Gastrocnemius medialis (tissue), 4 donors: ENCODE data around the gene RNU1-1.
"Not testable (repeated sequence)": the region's sequence is repeated elsewhere in the genome, so short reads cannot be mapped to it uniquely, and the experiment has no call there.

Experiments
- CTCF ChIP-seq, 5 experiments: fragments of 450-650 bp in 3 of 5; fragments of 200-600 bp in 2 of 5; sonication (generic) in 2 of 5; IDR thresholded peaks in 4 of 5; conservative IDR thresholded peaks in 1 of 5; 1 replicate in 4 of 5; 2 replicates in 1 of 5; pipeline ENCODE4 v1.5.1; 2016 to 2019; ENCODE audit warnings: antibody characterized with exemption in 5 of 5, mild to moderate bottlenecking in 3 of 5, moderate library complexity in 3 of 5
- POLR2A ChIP-seq, 2 donors: fragments of 450-650 bp; IDR thresholded peaks; one replicate each; pipeline ENCODE4 v1.6.1; 2017; ENCODE audit warnings: antibody characterized with exemption in 2 of 2, mild to moderate bottlenecking in 2 of 2, moderate library complexity in 2 of 2

- not testable (repeated sequence) for TF ChIP-seq POLR2A (IDR thresholded peaks at IDR 0.05); CTCF (IDR thresholded peaks at IDR 0.05 in 4 of 5, conservative IDR thresholded peaks at IDR 0.05 in 1 of 5)
Measured at GRCh38 chr1:16537528-16537927, 23.4 kb upstream of the RNU1-1 start.
